Smooth muscle cell (in vitro differentiated cells): Measurements from ENCODE around the gene PUM2. TPM values are rescaled to one million over a fixed set of nuclear protein-coding genes. Genes with fewer than 3 reads are reported as not detected.
"Not testable (repeated sequence)": the region's sequence is repeated elsewhere in the genome, so short reads cannot be mapped to it uniquely, and the experiment has no call there.

Source experiments
- DNase-seq: peaks from one replicate; lab custom pipeline; 2025; ENCODE audit not compliant: unreplicated experiment; lab: John Stamatoyannopoulos, UW
- H2AFZ ChIP-seq: fragments of 200-600 bp; sonication (generic); 2 replicates; pipeline ENCODE4 v1.6.0; 2016; ENCODE audit warnings: antibody characterized with exemption, low read depth, mild to moderate bottlenecking
- H3F3A ChIP-seq: fragments of 200-600 bp; sonication (generic); 2 replicates; pipeline ENCODE4 v1.6.0; 2017; ENCODE audit warnings: antibody characterized with exemption, low read depth
- H3K27ac ChIP-seq: fragments of 200-600 bp; sonication (generic); 2 replicates; pipeline ENCODE4 v1.5.1; 2016; ENCODE audit warnings: low read depth, mild to moderate bottlenecking
- H3K27me3 ChIP-seq: fragments of 200-600 bp; sonication (generic); 2 replicates; pipeline ENCODE4 v1.6.1; 2016; ENCODE audit warnings: low read depth, mild to moderate bottlenecking
- H3K36me3 ChIP-seq: fragments of 200-600 bp; sonication (generic); 2 replicates; pipeline ENCODE4 v1.5.1; 2016; ENCODE audit warnings: low read depth
- H3K4me1 ChIP-seq: fragments of 200-600 bp; sonication (generic); 2 replicates; pipeline ENCODE4 v1.5.1; 2016; ENCODE audit warnings: low read depth
- H3K4me2 ChIP-seq: fragments of 200-600 bp; sonication (generic); 2 replicates; pipeline ENCODE4 v1.6.0; 2016; ENCODE audit warnings: mild to moderate bottlenecking
- H3K4me3 ChIP-seq: fragments of 200-600 bp; sonication (generic); 2 replicates; pipeline ENCODE4 v1.5.1; 2016; ENCODE audit warnings: mild to moderate bottlenecking
- H3K79me2 ChIP-seq: fragments of 200-600 bp; sonication (generic); 2 replicates; pipeline ENCODE4 v1.6.0; 2016; ENCODE audit warnings: low read depth, mild to moderate bottlenecking
- H3K9ac ChIP-seq: fragments of 200-600 bp; sonication (generic); 2 replicates; pipeline ENCODE4 v1.6.0; 2016; ENCODE audit warnings: low read depth
- H3K9me3 ChIP-seq: fragments of 200-600 bp; sonication (generic); replicated peaks from 2 replicates; pipeline ENCODE4 v1.5.1; 2016; ENCODE audit warnings: low read depth
- H4K20me1 ChIP-seq: fragments of 200-600 bp; sonication (generic); 2 replicates; pipeline ENCODE4 v1.6.0; 2016; ENCODE audit warnings: low read depth
- WGBS: methylation state at CpG from one replicate; pipeline ENCODE4 v1.1.7; 2016; ENCODE audit warnings: low lambda C conversion rate; 5-methylcytosine and 5-hydroxymethylcytosine counted together
- polyA plus RNA-seq: library from polyadenylated mRNA; unstranded; fragments of >200 nt; fragmentation: Nextera tagmentation; extraction: Ambion mirVana; gene quantifications from 2 replicates; pipeline ENCODE4 v1.2.1, GENCODE V29; 2016
- total RNA-seq: library from RNA; depleted of rRNA; stranded (reverse); fragments of >200 nt; gene quantifications from 2 replicates; pipeline ENCODE4 v1.2.3, GENCODE V29; 2014
- TF ChIP-seq, protein P1 (sequence below): fragments of 200-600 bp; sonication (generic); IDR thresholded peaks from 2 replicates; pipeline ENCODE4 v1.5.1; 2017; ENCODE audit warnings: borderline replicate concordance, mild to moderate bottlenecking, antibody characterized with exemption; ENCODE audit not compliant: insufficient read depth, poor library complexity, severe bottlenecking

PUM2 gene
- total and polyA plus RNA-seq, 2 experiments from 2014 or later, result 5.2 to 42.0 TPM

DNA sequence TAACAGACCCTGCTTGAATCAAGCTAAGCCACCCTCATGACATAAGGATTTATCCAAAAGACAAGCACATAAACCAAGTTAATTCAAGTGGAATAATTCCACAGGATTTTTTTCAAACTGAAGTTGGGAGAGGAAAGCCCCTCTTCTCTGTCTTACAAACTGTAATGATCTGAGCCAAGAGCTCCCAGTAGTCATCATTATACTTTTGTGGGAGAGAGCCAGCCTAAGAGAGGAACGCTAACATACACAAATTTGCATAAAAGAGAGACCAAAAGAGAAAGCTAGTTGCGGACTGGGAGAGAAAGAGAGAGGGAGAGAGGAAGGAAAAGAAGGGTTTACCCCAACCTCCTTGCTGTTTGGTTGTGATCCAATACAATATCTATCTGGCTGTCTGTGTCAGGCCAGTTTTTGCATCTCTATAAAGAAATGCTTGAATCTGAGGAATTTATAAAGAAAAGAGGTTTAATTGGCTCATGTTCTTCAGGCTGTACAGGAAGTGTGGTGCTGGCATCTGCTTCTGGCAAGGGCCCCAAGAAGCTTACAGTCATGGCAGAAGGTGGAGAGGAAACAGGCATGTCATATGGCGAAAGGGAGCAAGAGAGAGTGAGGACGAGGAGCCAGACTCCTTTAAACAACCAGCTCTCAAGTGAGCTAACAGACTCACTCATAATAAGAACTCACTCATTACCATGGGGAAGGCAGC, 20.8 kb upstream of the PUM2 start:
- no peaks in the 10 kb centered on the region for H3K4me1 ChIP-seq
- H3K4me2 ChIP-seq, result no peak overlapping the region
- H3K27me3 ChIP-seq, result no peaks in the 10 kb centered on the region
- no peaks in the 10 kb centered on the region for H3K36me3 ChIP-seq
- no peaks in the 10 kb centered on the region for H4K20me1 ChIP-seq
- no peak overlapping the region for H3K4me3 ChIP-seq
- no peaks in the 10 kb centered on the region for H3K9me3 ChIP-seq
- H2AFZ ChIP-seq, result no peak overlapping the region
- WGBS, result 61% methylated on average over 4 of the region's 4 CpGs
- no peak for DNase-seq
- no peak overlapping the region for H3K27ac ChIP-seq
- H3F3A ChIP-seq, result peaks cover 9% of the 10 kb centered on the region
- no peak overlapping the region for H3K9ac ChIP-seq
- H3K79me2 ChIP-seq, result no peaks in the 10 kb centered on the region
- TF ChIP-seq, protein P1, sequence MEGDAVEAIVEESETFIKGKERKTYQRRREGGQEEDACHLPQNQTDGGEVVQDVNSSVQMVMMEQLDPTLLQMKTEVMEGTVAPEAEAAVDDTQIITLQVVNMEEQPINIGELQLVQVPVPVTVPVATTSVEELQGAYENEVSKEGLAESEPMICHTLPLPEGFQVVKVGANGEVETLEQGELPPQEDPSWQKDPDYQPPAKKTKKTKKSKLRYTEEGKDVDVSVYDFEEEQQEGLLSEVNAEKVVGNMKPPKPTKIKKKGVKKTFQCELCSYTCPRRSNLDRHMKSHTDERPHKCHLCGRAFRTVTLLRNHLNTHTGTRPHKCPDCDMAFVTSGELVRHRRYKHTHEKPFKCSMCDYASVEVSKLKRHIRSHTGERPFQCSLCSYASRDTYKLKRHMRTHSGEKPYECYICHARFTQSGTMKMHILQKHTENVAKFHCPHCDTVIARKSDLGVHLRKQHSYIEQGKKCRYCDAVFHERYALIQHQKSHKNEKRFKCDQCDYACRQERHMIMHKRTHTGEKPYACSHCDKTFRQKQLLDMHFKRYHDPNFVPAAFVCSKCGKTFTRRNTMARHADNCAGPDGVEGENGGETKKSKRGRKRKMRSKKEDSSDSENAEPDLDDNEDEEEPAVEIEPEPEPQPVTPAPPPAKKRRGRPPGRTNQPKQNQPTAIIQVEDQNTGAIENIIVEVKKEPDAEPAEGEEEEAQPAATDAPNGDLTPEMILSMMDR, result no peak

- no peaks in the 10 kb centered on the region for H3K36me3 ChIP-seq
- no peak overlapping the region for H2AFZ ChIP-seq
- whole genome bisulfite sequencing, result 71% methylated on average over 5 of the region's 5 CpGs
- no peaks in the 10 kb centered on the region for H4K20me1 ChIP-seq
- H3K79me2 ChIP-seq, result no peaks in the 10 kb centered on the region
- no peaks in the 10 kb centered on the region for H3K4me1 ChIP-seq
- H3K27ac ChIP-seq, result peak overlapping the region; percentile 72
- H3K9me3 ChIP-seq, result no peaks in the 10 kb centered on the region
- H3F3A ChIP-seq, result peaks cover 9% of the 10 kb centered on the region
- no peaks in the 10 kb centered on the region for H3K27me3 ChIP-seq
- DNase-seq, result no peak
- H3K4me2 ChIP-seq, result no peak overlapping the region
- no peak overlapping the region for H3K4me3 ChIP-seq
- TF ChIP-seq, protein P1, result no peak
- H3K9ac ChIP-seq, result no peak overlapping the region
These were observed 19.5 kb upstream of the PUM2 start for GRCh38 chr2:20370191-20370590.

- peaks cover 9% of the 10 kb centered on the region for H3F3A ChIP-seq
- 47% methylated on average over 9 of the region's 9 CpGs for WGBS
- H3K36me3 ChIP-seq, result no peaks in the 10 kb centered on the region
- no peaks in the 10 kb centered on the region for H4K20me1 ChIP-seq
- peak overlapping the region; percentile 19 for H3K4me2 ChIP-seq
- H3K9me3 ChIP-seq, result no peaks in the 10 kb centered on the region
- H3K27me3 ChIP-seq, result no peaks in the 10 kb centered on the region
- DNase-seq, result no peak
- TF ChIP-seq, protein P1, result no peak
- H2AFZ ChIP-seq, result no peak overlapping the region
- H3K27ac ChIP-seq, result peak overlapping the region; percentile 72
- H3K4me1 ChIP-seq, result no peaks in the 10 kb centered on the region
- H3K4me3 ChIP-seq, result no peak overlapping the region
- no peak overlapping the region for H3K9ac ChIP-seq
- H3K79me2 ChIP-seq, result no peaks in the 10 kb centered on the region
These were observed 18.7 kb upstream of the PUM2 start for GRCh38 chr2:20369366-20369765.

GRCh38 chr2:20368706-20369105, 18.1 kb upstream of the PUM2 start:
- no peak overlapping the region for H3K4me3 ChIP-seq
- TF ChIP-seq, protein P1, result no peak

GRCh38 chr2:20367929-20368328, 17.3 kb upstream of the PUM2 start:
- not testable (repeated sequence) for DNase-seq, H4K20me1 ChIP-seq, H2AFZ ChIP-seq, H3K4me3 ChIP-seq, H3K79me2 ChIP-seq, H3F3A ChIP-seq, H3K36me3 ChIP-seq, H3K4me2 ChIP-seq, H3K9ac ChIP-seq, H3K9me3 ChIP-seq, H3K27me3 ChIP-seq, H3K4me1 ChIP-seq
- WGBS, result 90% methylated on average over 3 of the region's 3 CpGs
- H3K27ac ChIP-seq, result peak overlapping the region; percentile 78

More at GRCh38 chr2:20368706-20369105, 18.1 kb upstream of the PUM2 start:
- H3K27ac ChIP-seq, result peak overlapping the region; percentile 72
- H3F3A ChIP-seq, result peaks cover 9% of the 10 kb centered on the region
- no peaks in the 10 kb centered on the region for H3K27me3 ChIP-seq
- WGBS, result 64% methylated on average over 3 of the region's 3 CpGs
- no peak overlapping the region for H3K9ac ChIP-seq
- H3K4me2 ChIP-seq, result peak overlapping the region; percentile 19
- H3K4me1 ChIP-seq, result no peaks in the 10 kb centered on the region
- H4K20me1 ChIP-seq, result no peaks in the 10 kb centered on the region
- no peaks in the 10 kb centered on the region for H3K9me3 ChIP-seq
- no peaks in the 10 kb centered on the region for H3K79me2 ChIP-seq
- no peak overlapping the region for H2AFZ ChIP-seq
- no peak for DNase-seq
- no peaks in the 10 kb centered on the region for H3K36me3 ChIP-seq
